Activated CD4-positive, CD25-positive, alpha-beta regulatory T cell (primary cell): ENCODE results near the gene NUMBL.
"Not testable (repeated sequence)": the region's sequence is repeated elsewhere in the genome, so short reads cannot be mapped to it uniquely, and the experiment has no call there.

ENCODE experiments used
- DNase-seq, 4 experiments: peaks; one replicate each; lab custom pipeline; 2025; lab: John Stamatoyannopoulos, UW

Gene NUMBL

DNA sequence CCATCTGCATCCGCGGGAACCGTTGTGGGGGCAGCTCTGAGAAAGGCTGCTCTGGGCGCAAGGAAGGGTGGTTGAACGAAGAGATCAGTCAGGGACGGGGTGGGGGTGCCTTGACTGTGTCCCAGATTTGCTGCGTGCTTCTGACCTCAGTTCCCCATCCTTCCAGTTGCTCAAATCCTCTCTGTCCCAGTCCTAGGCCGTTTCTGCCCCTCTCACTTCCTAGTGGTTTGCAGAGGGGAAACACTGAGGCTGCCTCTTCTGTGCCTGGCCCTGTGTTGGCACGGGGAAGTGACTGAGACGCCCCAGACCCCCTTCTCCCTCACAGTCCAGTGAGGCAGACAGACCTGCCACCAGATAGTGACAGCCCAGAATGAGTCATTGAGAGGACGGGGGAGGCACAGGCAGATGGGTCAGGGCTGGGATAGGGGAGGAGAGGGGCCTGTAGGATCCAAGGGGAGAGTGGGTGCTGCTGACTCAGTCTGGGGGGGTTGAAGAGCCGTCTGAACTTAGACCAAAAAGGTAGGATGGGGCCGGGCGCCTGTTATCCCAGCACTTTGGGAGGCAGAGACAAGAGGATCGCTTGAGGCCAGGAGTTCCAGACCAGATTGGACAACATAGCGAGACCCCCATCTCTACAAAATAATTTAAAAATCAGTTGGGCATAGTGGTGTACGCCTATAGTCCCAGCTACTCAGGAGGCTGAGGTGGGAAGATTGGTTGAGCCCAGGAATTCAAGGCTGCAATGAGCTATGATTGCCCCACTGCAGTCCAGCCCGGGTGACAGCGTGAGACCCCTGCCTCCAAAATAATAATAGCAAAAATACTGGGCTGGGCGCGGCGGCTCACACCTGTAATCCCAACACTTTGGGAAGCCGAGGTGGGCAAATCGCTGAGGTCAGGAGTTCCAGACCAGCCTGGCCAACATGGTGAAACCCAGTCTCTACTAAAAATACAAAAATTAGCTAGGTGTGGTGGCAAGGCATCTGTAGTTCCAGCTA is 26.5 kb downstream of the NUMBL start:
- no peak for DNase-seq

DNA sequence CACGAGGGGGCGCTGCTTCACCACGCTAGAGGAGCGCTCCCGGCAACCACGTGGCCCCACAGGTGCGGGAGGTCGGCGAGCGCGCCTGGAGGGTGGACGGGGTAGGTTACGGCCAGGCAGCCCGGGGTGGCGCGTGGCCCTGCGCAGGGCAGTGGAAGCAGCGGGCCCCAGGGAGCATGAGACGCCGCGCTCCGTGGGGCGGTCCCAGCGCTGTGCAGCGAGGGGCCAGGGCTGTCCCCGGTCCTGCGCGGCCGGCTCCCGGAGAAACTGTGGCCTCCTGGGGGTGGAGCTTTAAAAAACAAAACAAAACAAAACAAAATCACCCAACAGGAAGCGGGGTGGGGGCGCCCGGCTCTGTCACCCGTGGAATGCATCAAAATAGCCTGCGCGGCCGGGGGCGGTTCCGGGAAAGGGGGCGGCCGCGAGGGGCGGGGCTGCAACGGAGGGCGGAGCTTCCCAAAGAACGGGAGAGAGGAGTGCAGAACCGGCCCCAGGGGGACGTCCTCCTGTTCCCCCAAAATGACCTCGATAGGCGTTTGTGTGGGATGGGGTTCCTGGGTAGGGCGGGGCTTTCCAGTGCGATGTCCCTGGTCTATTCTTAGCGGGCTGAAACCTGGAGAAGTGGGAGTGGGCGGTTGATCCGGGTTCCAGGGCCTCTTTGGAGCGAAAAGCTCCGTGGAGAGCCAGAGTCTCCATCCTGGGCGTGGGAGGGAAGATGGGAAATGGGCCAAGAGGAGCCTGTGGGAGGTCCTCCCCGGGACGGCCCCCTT is 27.3 kb downstream of the NUMBL start:
- peak; percentile 86 to 96 (median 92) for DNase-seq

DNA sequence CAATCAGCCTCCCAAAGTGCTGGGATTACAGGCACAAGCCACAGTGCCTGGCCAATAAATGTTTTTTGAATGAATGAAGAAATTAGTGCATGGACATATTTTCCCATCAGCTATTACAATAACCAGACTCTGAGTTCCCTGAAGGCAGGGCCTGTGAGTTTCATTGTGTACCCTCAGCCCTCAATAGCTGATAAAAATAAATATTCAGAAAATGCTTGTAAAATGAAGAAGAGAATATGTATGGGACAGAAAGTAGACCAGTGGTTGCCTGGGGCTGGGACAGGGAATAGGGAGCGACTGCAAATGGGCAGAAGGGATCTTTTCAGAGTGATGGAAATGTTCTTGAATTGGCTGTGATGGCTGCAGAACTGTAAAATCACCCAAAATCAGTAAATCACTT is 28.8 kb downstream of the NUMBL start:
- DNase-seq: no peak

- DNase-seq: no peak
Observed at GRCh38 chr19:40659566-40659965, 30.9 kb downstream of the NUMBL start.

GRCh38 chr19:40659116-40659515 is 31.3 kb downstream of the NUMBL start:
- no peak for DNase-seq

GRCh38 chr19:40658031-40658430 is 32.4 kb downstream of the NUMBL start:
- DNase-seq: no peak

DNA sequence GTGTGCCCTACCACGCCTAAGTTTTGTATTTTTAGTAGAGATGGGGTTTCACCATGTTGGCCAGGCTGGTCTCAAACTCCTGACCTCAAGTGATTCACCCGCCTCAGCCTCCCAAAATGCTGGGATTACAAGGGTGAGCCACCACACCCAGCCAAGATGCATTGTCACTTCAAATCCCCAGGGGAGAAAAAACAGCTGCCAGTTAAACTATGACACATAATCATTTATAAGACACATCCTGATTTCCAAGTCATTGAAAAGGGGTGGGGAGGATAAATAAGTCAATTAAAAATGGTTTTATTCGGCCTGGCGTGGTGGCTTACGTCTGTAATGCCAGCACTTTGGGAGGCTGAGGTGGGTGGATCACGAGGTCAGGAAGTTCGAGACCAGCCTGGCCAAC is 34.8 kb downstream of the NUMBL start:
- not testable (repeated sequence) for DNase-seq

DNA sequence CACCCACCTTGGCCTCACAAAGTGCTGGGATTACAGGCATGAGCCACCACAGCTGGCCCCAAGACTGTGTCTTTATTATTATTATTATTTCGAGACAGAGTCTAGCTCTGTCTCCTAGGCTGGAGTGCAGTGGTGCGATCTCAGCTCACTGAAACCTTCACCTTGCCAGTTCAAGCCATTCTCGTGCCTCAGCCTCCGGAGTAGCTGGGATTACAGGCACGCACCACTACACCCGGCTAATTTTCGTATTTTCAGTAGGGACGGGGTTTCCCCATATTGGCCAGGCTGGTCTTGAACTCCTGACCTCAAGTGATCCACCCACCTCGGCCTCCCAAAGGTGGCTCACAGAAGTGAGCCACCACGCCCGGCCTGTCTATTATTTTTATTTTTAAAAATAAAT is 38.1 kb downstream of the NUMBL start:
- DNase-seq: not testable (repeated sequence)

- DNase-seq: no peak
Observed at GRCh38 chr19:40650749-40651305, 39.6 kb downstream of the NUMBL start.

- not testable (repeated sequence) for DNase-seq
Observed at GRCh38 chr19:40649903-40650675, 40.4 kb downstream of the NUMBL start.

DNA sequence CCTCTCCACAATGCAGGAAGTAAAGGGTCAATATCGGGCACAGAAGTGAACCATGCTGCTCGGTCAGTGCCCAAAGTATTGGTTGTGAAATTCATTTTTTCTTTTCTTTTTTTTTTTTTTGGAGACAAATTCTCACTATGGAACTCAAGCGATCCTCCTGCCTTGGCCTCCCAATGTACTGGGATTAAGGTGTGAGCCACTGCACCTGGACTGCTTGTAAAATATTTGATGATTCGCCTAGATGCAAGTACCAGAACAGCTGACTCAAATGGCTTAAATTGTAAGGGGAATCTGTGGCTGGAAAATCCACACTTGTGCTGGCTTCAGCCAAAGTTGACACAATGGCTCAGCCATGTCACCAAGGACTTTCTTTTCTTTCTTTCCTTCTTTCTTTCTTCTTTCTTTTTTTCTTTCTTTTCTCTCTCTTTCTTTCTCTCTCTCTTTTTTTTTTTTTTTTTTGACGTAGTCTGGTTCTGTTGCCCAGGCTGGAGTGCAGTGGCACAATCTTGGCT is 43.7 kb downstream of the NUMBL start:
- DNase-seq: no peak

DNA sequence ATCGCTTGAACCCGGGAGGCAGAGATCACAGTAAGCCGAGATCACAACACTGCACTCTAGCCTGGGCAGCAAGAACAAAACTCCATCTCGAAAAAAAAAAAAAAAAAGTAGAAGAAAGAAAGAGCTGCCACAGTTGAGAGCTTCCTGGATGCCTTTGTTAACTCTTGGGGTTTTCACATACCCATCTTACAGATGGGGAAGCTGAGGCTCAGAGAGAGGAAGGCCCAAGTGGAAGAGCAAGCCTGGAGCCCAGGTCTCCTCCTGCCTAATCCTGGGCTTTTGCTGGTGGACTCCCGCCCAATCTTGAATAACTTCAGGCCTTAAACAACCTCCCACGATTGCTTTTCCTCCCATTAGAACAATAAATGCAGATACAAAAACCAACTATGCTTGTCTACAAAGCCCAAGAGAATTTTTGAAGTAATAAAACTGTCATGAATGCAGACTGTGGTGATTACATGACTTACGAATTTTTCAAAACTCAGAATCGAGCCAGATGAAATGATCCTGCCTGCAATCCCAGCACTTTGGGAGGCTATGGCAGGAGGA is 47.6 kb downstream of the NUMBL start:
- DNase-seq: no peak

- no peak for DNase-seq
Observed at GRCh38 chr19:40642051-40642706, 48.3 kb downstream of the NUMBL start.

DNA sequence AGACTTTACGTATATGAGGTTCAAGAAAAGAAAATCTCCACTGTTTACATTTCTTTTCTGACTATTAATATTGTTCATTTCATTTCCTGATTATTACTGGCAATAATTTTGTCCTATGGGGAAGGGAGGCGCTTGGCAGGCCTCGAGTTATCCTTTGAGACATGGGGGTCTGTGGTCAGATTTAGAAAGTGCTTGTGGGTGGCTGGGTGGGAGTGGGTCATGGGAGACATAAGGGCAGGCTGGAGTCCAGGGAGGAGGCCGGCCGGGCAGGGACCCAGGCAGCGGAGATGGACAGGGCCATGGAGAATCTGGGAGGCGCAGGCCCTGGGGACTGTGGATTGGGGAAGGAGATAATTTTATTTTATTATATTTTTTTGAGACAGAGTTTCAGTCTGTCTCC is 49.2 kb downstream of the NUMBL start:
- DNase-seq: no peak

GRCh38 chr19:40640744-40641143 is 49.7 kb downstream of the NUMBL start:
- no peak for DNase-seq

DNA sequence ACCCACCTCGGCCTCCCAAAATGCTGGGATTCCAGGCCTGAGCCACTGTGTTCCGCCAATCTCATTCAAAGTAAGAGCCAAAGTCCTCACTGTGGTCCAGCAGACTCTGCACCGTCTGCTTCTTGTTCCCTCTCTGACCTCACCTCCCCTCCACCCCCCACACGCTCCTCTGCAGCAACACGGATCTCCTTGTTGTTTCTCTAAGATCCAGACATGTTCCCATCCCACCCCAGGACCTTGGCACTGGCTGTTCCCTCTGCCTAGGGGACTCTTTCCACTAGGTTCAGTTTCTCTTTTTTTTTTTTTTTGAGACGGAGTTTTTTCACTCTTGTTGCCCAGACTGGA is 50.8 kb downstream of the NUMBL start:
- no peak for DNase-seq

GRCh38 chr19:40638327-40638726 is 52.1 kb downstream of the NUMBL start:
- no peak for DNase-seq

DNA sequence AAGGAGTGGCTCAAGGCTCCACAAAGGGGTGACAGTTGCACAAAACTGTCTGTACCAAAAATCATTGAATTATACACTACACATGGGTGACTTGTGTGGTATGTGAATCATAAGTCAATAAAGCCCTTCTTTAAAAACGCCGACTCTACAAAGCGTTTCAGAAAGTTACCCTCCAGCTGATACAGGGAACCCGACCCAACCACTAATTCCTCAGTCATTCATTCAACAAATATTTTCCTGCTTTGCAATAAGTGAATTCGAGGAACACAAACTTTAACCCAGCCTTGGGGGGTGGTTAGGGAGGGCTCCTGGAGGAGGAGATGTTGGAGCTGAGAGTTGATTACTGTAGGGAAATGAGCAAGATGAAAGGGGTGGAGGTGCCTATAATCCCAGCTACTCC is 57.2 kb downstream of the NUMBL start:
- DNase-seq: no peak

DNA sequence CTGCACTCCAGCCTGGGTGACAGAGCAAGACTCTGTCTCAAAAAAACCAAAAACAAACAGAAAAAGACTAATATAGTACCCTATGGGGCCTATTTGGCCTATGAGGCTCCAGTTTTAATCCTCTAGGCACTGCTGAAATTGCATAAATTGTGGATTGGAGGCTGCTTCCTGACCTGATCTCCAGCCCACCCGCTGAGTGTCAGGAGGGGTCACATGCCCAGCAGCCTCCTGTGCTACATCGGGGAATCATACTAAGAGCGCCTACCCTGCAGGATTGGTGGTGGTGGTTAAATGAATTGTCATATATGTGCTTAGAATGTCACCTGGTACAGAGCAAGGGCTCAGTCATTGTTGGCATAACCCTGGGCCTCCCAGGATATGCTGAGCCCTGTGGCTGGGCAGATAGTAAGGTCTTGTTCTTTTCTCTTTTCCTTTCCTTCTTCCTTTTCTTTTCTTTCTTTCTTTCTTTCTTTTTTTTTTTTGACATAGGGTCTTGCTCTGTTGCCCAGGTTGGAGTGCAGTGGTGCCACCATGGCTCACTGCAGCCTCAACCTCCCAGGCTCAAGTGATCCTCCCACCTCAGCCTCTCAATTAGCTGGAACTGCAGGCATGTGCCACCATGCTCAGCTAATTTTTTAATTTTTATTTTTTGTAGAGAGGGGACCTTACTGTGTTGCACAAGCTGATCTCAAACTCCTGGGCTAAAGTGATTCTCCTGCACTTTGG is 58.0 kb downstream of the NUMBL start:
- no peak for DNase-seq

DNA sequence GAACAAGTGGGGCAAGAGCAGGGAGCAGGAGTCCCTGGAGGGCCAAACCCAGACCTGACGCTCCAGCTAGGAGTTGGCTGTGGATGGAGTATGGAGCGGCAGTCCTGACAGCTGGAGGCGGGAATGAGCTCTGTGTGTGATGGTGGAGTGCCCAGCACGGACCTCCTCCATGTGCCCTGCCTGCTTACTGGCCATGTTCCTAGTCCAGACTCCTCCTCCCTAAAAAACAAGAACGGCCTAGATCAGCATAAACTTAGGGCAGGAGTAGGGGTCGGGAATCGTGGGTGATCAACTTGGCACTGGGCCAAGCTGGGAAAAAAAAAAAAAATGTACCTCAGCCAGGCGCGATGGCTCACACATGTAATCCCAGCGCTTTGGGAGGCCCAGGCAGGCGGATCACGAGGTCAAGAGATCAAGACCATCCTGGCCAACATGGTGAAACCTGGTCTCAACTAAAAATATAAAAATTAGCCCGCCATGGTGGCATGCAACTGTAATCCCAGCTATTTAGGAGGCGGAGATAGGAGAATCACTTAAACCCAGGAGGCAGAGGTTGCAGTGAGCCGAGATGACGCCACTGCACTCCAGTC is 59.8 kb downstream of the NUMBL start:
- no peak for DNase-seq
